ENCODE data around the gene RPL10.
A peak's percentile ranks its signal among the peaks of the same experiment; 100 is the strongest.
"Not testable (repeated sequence)": the region's sequence is repeated elsewhere in the genome, so short reads cannot be mapped to it uniquely, and the experiment has no call there.

The RPL10 gene

DNA sequence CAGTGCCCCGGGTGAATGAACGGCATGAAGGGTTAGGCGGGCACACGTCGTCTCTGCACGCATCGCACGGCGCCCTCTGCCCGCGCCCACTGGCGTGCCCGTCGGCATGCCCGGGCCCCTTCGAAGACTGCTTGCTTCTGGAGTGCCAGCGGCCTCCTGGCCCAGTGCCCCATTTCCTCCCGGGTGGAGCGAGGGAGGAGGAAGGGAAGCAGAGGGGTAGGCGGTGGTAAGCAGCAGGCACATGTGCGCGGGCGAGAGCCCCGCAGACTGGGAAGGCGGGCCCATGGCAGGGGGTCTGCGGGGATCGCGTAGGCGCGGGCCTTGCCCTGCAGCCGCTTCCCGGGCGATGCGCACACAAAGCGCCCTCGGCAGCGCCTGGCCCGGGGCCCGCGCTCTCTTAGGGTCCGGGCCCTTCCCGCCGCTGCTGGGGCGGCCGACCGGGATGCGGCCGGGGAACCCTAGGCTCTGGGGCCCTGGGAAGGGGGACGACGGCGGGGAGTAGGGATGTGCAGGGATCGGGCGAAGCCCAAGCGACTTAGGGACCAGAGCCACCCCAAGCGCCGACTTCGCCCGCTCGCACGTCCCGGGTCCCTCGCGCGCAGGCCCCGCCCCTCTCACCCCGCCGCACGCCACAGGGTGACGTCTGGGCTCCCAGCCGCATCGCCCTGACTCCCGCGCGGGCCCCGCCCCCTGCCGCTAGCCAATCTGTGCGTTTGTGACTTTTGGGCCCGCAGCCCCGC is 19.9 kb upstream of the RPL10 start:
- peak; percentile 33 for DNase-seq (ENCODE audit: low read depth)

DNA sequence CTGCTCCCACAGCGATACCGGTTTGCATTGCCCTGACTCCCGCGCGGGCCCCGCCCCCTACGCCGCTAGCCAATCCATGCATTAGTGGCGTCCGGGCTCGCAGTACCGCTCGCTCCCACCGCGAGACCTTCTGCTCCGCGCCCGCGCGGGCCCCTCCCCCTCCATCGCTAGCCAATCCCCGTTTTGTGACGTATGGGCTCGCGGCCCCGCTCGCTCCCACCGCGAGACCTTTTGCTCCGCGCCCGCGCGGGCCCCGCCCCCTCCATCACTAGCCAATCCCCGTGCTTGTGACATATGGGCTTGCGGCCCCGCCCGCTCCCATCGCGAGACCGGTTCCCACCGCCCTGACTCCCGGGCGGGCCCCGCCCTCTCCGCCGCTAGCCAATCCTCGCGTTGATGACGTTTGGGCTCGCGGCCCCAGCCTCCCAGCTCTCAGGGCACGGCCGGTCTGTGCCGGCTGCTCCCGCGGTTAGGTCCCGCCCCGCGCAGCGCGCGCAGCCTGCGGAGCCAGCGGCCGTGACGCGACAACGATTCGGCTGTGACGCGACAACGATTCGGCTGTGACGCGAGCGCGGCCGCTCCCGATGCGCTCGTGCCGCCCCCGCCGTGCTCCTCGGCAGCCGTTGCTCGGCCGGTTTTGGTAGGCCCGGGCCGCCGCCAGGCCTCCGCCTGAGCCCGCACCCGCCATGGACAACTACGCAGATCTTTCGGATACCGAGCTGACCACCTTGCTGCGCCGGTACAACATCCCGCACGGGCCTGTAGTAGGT is 19.2 kb upstream of the RPL10 start, which contains the start of gene EMD:
TSS of gene EMD (plus strand) at position 497 of the 770 bp plus-strand sequence. CDS start at position 687, 190 bp downstream.
- DNase-seq (ENCODE audit: low read depth), result peak; percentile 95

DNA sequence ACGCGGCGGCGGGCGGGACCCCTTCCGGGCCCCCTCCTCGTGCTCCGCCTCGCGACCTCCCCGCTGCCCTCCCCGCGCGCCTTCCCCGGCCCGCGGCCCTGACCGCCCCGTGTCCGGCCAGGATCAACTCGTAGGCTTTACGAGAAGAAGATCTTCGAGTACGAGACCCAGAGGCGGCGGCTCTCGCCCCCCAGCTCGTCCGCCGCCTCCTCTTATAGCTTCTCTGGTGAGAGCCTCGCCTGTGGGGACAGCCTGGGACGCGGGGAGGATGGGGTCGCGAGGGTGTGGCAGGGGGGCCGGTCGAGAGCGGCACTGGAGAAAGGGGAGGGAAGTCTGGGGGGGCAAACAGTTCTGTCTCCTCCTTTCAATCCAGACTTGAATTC is 18.6 kb upstream of the RPL10 start:
- no peak for DNase-seq (ENCODE audit: low read depth)

- no peak for DNase-seq (ENCODE audit: low read depth)
Measured at GRCh38 chrX:154380153-154380552, 18.0 kb upstream of the RPL10 start.

- DNase-seq (ENCODE audit: low read depth), result no peak
Measured at GRCh38 chrX:154380787-154381186, 17.4 kb upstream of the RPL10 start.

DNA sequence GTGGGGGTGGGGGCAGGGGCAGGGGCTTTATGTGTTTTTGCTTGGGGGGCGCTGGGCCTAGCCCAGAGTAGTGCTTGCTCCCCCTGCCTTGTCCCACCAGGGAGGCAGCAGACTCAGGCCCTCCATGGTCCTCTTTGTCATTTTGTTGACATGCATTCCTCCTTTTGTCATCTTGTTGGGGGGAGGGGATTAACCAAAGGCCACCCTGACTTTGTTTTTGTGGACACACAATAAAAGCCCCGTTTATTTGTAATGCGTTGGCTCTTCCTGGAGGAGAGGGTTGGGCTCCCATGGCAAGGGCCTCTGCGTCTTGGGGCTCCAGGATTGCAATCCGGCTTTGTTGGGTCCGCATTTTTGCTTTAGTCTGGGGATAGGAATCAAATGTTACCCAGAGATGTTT is 16.9 kb upstream of the RPL10 start:
- no peak for DNase-seq (ENCODE audit: low read depth)

- no peak for DNase-seq (ENCODE audit: low read depth)
Measured at GRCh38 chrX:154382483-154383069, 15.6 kb upstream of the RPL10 start.

- DNase-seq (ENCODE audit: low read depth), result no peak
Measured at GRCh38 chrX:154383359-154384283, 14.6 kb upstream of the RPL10 start.

- no peak for DNase-seq (ENCODE audit: low read depth)
Measured at GRCh38 chrX:154384284-154384892, 13.8 kb upstream of the RPL10 start.

DNA sequence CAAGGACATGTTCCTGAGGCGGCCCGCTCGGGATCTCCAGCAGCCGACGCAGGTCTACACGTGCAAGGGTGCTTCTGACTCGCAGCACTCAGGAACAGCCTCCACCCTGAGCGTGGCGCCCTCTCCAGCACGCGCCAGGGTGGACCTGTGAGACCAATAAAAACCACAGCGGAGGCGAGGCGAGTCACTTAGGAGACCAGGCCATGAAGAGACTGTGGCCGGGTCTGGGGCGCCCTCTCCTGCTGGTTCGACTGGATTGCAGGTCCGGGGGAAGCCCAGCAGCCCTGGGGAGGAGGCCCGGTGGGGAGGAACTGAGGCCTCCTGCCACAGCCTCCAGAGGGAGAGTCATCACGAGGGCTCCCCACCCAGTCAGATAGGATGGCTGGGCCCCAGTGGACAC is 10.1 kb upstream of the RPL10 start:
- DNase-seq (ENCODE audit: low read depth), result not testable (repeated sequence)

- not testable (repeated sequence) for DNase-seq (ENCODE audit: low read depth)
Measured at GRCh38 chrX:154388649-154389048, 9.5 kb upstream of the RPL10 start.

GRCh38 chrX:154389812-154390747 is 8.1 kb upstream of the RPL10 start:
- DNase-seq (ENCODE audit: low read depth), result not testable (repeated sequence)

- not testable (repeated sequence) for DNase-seq (ENCODE audit: low read depth)
Measured at GRCh38 chrX:154396363-154396762, 1.8 kb upstream of the RPL10 start.

GRCh38 chrX:154396973-154397887 is 947 bp upstream of the RPL10 start:
- peak; percentile 39 for DNase-seq (ENCODE audit: low read depth)

DNA sequence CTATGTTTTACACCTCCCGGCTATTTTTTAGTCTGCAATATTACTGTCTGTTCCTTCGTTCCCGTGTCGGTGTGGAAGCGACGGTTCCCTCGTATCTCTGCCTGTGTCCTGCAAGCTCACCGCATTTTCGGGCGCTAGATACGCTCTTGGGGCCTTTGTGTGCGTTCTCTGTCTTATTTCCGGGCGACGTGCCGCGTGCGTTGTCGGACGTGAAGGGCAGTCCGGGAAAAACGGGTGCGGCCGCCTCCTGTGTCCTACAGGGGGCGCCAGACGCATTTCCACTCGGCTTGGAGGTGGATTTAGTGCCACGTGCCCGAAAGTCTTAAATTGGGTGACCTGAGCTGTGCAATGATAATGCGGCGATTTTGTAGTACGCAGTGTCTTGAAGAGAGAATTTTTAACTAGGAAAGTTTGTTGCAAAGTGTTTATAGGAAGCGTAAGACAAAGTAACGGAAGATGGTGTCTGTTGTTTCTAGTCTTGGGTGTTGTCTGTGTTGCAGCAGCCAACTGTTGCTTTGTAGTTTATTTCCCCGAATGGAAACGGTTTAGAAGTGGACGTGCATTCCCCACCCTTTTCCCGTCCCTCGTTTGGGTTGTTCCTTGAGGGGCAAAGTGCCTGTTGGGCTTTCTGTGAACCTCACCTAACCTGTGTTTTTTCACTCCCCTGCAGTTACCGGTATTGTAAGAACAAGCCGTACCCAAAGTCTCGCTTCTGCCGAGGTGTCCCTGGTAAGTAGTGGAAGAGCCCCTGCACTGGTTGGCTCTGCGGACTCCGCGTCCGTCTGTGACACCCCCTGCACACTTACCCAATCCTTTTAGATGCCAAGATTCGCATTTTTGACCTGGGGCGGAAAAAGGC is 720 bp downstream of the RPL10 start:
- peak; percentile 69 for DNase-seq (ENCODE audit: low read depth)

- DNase-seq (ENCODE audit: low read depth), result no peak
Measured at GRCh38 chrX:154399527-154400368, 1.6 kb downstream of the RPL10 start.

DNA sequence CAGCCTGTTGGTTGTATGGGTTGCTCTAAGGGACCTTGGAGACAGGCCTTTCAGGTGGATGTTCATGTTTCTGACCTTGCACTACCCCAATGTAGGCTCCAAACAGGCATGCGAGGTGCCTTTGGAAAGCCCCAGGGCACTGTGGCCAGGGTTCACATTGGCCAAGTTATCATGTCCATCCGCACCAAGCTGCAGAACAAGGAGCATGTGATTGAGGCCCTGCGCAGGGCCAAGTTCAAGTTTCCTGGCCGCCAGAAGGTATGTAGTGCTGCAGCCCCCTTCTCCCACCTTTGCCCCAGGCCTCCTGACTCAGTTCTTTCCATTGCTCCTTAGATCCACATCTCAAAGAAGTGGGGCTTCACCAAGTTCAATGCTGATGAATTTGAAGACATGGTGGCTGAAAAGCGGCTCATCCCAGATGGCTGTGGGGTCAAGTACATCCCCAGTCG is 2.2 kb downstream of the RPL10 start:
- not testable (repeated sequence) for DNase-seq (ENCODE audit: low read depth)

Data from activated T-helper 1 cell treated with Interleukin-2 at 50 U/mL for 16 hours (primary cell).